ENCODE measurements around the gene HAP1.

The HAP1 gene

GRCh38 chr17:41769985-41770384, 35.5 kb upstream of the HAP1 start:
- no peak overlapping the region; the same call in 1 of the 2 replicates for H3K27ac ChIP-seq
- TF ChIP-seq ZFX (IDR thresholded peaks at IDR 0.05) = no peak
- TF ChIP-seq, protein P1, sequence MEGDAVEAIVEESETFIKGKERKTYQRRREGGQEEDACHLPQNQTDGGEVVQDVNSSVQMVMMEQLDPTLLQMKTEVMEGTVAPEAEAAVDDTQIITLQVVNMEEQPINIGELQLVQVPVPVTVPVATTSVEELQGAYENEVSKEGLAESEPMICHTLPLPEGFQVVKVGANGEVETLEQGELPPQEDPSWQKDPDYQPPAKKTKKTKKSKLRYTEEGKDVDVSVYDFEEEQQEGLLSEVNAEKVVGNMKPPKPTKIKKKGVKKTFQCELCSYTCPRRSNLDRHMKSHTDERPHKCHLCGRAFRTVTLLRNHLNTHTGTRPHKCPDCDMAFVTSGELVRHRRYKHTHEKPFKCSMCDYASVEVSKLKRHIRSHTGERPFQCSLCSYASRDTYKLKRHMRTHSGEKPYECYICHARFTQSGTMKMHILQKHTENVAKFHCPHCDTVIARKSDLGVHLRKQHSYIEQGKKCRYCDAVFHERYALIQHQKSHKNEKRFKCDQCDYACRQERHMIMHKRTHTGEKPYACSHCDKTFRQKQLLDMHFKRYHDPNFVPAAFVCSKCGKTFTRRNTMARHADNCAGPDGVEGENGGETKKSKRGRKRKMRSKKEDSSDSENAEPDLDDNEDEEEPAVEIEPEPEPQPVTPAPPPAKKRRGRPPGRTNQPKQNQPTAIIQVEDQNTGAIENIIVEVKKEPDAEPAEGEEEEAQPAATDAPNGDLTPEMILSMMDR (conservative IDR thresholded peaks at IDR 0.05) = no peak

DNA sequence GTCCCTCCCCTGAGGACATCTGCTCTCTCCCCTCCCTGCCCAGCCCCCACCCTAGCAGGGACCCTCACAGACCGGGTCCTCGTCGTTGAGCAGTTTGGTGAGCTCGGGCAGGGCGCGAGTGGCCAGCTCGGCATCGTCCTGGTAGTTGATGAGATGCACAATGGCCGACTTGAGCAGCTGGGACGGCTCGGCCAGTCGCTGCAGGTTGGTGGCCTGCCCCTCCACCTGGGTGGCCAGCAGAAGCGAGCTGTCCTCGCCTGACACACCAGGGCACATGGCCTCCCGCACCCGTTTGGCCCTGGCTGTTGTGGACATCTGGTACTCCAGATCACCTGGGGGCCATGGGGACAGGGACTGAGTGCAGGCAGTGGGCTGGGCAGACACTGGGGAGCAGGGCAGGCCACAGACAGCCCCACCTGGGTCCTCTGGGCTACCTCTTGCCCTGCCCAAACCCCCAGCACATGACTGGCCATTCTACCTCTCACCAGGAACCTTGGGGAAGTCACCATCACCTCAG, 35.0 kb upstream of the HAP1 start:
- TF ChIP-seq ZFX (IDR thresholded peaks at IDR 0.05) = no peak
- TF ChIP-seq, protein P1 (conservative IDR thresholded peaks at IDR 0.05) = no peak
- no peak overlapping the region for H3K27ac ChIP-seq

DNA sequence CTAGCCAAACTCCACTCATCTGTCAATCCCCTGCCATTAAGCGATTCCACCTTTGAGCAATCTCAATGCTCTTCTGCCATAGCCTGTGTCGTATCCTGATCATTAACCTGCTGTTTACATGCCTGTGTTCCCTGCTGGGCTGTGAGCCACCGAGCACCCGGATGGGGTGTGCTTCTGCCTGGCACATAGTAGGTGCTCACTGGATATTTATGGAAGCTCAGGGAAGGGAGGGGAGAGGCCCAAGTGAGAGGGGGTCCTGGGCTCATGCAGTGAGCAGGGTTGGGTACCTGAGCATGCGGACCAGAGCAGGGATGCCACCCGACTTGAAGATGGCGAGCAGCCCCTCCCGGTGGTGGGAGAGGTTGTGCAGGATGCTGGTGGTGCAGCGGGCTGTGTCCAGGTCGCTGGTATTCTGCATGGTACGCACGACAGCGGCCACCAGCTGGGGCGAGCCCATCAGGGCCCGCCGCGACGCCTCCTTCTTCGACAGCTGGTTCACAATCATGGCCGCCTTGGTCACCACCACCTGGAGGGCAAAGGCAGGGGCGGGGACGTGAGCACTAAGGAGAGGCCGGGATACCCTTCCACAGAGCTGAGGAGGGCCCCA, 34.3 kb upstream of the HAP1 start:
- H3K27ac ChIP-seq = no peak overlapping the region
- TF ChIP-seq, protein P1 (conservative IDR thresholded peaks at IDR 0.05) = no peak
- TF ChIP-seq ZFX (IDR thresholded peaks at IDR 0.05) = no peak

GRCh38 chr17:41767324-41768042, 33.0 kb upstream of the HAP1 start:
- no peak for TF ChIP-seq ZFX (IDR thresholded peaks at IDR 0.05)
- TF ChIP-seq, protein P1 (conservative IDR thresholded peaks at IDR 0.05) = no peak
- H3K27ac ChIP-seq = no peak overlapping the region

DNA sequence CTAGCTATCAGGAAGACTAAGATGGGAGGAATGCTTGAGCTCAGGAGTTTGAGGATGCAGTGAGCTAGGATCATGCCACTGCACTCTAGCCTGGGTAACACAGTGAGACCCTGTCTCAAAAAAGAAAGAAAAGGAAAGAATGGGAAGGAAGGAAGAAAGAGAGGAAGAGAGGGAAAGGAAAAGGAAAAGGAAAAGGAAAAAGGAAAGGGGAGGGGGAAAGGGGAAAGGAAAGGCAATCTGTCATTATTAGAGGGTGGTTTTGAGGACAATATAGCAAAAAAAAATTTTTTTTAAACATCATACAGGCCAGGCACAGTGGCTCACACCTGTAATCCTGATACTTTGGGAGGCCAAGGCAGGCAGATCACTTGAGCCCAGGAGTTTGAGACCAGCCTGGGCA, 31.7 kb upstream of the HAP1 start:
- H3K27ac ChIP-seq = no peak overlapping the region
- TF ChIP-seq, protein P1 (conservative IDR thresholded peaks at IDR 0.05) = no peak
- TF ChIP-seq ZFX (IDR thresholded peaks at IDR 0.05) = no peak

- no peak for TF ChIP-seq ZFX (IDR thresholded peaks at IDR 0.05)
- TF ChIP-seq, protein P1 (conservative IDR thresholded peaks at IDR 0.05) = no peak
Measured at GRCh38 chr17:41763327-41763726, 28.9 kb upstream of the HAP1 start.

GRCh38 chr17:41762841-41763240, 28.4 kb upstream of the HAP1 start:
- no peak for TF ChIP-seq ZFX (IDR thresholded peaks at IDR 0.05)
- TF ChIP-seq, protein P1 (conservative IDR thresholded peaks at IDR 0.05) = no peak

More at GRCh38 chr17:41763327-41763726, 28.9 kb upstream of the HAP1 start:
- no peak overlapping the region for H3K27ac ChIP-seq

More at GRCh38 chr17:41762841-41763240, 28.4 kb upstream of the HAP1 start:
- H3K27ac ChIP-seq = no peak overlapping the region

Data from C4-2B (cell line).